Esophagus muscularis mucosa (tissue), 4 donors: ENCODE data around the gene ARL6IP1. TPM values are rescaled to one million over a fixed set of nuclear protein-coding genes. Genes with fewer than 3 reads are reported as not detected.

Source experiments
- DNase-seq: peaks from one replicate; pipeline ENCODE4 v3.0.0-alpha.2; 2017; ENCODE audit errors: extremely low spot score
- H3K27ac ChIP-seq, 4 donors: fragments of 200-600 bp; sonication (generic); replicated peaks in 1 of 4; 1 replicate in 3 of 4; 2 replicates in 1 of 4; pipeline ENCODE4 v1.5.1; 2016 to 2019; ENCODE audit warnings: mild to moderate bottlenecking in 1 of 4
- H3K27me3 ChIP-seq, 4 donors: fragments of 200-600 bp; sonication (generic); one replicate each; pipeline versions ENCODE4 v1.5.1 to v1.6.0; 2016 to 2019
- H3K36me3 ChIP-seq, 4 donors: fragments of 200-600 bp; sonication (generic); one replicate each; pipeline ENCODE4 v1.5.1; 2016 to 2019
- H3K4me1 ChIP-seq, 4 donors: fragments of 200-600 bp; sonication (generic); one replicate each; pipeline ENCODE4 v1.5.1; 2016 to 2019
- H3K4me3 ChIP-seq, 4 donors: fragments of 200-600 bp; sonication (generic); 1 replicate in 2 of 4; 2 replicates in 2 of 4; pipeline ENCODE4 v1.5.1; 2016 to 2019; ENCODE audit warnings: mild to moderate bottlenecking in 4 of 4, moderate library complexity in 1 of 4
- H3K9me3 ChIP-seq, 4 donors: fragments of 200-600 bp; sonication (generic); 1 replicate in 3 of 4; 2 replicates in 1 of 4; pipeline ENCODE4 v1.5.1; 2016 to 2019
- EP300 ChIP-seq: sonication (generic); formaldehyde crosslinking; IDR thresholded peaks from one replicate; pipeline ENCODE4 v1.6.1; 2017; ENCODE audit warnings: antibody characterized with exemption
- POLR2A ChIP-seq: fragments of 450-650 bp; IDR thresholded peaks from one replicate; pipeline ENCODE4 v1.6.1; 2017; ENCODE audit warnings: antibody characterized with exemption, moderate library complexity, mild to moderate bottlenecking, low read depth
- POLR2AphosphoS5 ChIP-seq, 2 donors: sonication (generic); formaldehyde crosslinking; IDR thresholded peaks; one replicate each; pipeline ENCODE4 v1.6.1; 2017; ENCODE audit warnings: antibody characterized with exemption in 2 of 2
- WGBS: methylation state at CpG from one replicate; pipeline ENCODE4 v1.1.5; 2018; 5-methylcytosine and 5-hydroxymethylcytosine counted together
- intact Hi-C: fragments of 100-400 bp; cut with DNase I; formaldehyde crosslinking; loops from one replicate; pipeline ENCODE4 v1.15.1; 2023
- total RNA-seq, 4 donors: library from RNA; depleted of rRNA; stranded (reverse); fragments of >200 nt; gene quantifications; one replicate each; pipeline versions ENCODE4 v1.1.0 to v1.2.1, GENCODE V29; 2016
- TF ChIP-seq, protein P1 (sequence below), 3 experiments: fragments of 200-600 bp in 2 of 3; fragments of 450-650 bp in 1 of 3; sonication (generic) in 2 of 3; IDR thresholded peaks; one replicate each; pipeline ENCODE4 v1.5.1; 2017 to 2019; ENCODE audit warnings: antibody characterized with exemption in 3 of 3, mild to moderate bottlenecking in 2 of 3, moderate library complexity in 1 of 3

The ARL6IP1 gene
- total RNA-seq, 4 donors from 2014 or later = 53.4 to 146 (median 91.2) TPM

DNA sequence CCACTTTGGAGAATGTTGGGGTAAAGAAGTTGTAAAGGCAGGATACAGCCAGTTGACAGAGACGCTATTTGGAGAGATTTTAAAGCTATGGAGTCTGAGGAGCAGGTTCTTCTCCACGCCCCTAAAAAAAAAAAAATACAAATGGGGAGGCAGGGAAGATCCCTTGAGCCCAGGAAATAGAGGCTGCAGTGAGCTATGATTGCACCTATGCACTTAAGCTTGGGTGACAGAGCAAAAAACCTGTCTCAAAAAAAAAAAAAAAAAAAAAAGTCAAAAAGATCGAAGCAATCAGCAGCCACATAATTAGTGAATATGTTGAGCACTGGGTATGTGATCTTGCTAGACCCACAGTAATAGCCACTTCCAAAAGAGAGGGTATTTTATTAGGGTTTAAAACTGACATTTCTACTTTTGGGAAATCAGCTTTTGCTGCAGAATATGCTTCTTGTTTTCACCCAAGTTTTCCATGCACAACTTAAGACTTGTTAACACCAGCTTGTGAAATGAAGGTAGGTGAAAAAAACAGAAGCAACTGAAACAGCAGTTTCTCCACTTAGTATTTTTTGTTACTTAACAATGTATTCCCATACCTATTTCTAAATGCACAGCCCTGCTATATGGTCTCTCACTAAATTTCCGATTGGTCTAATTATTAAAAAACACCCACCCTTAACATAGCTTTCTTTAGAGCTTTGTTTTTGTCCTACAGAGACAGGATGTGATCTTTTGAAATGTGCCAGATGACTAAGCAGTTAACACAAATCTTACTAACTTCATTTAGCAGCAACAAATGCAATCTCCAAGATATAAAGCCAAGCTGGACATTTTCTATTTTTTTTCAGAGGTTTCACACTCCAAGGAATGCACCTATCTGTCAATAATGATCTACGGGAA, 2.5 kb upstream of the ARL6IP1 start:
- Histone ChIP-seq H3K4me1 (peaks cover 25 to 50% (median 41%) of the 10 kb centered on the region in 4 donors), H3K9me3 (no peaks in the 10 kb centered on the region), H3K27me3 (no peaks in the 10 kb centered on the region), H3K27ac (peak overlapping the region; percentile 17 to 48 (median 36)), H3K36me3 (peaks cover 11 to 30% (median 16%) of the 10 kb centered on the region in 4 donors), H3K4me3 (no peak overlapping the region)
- WGBS = 59% methylated on average over 5 of the region's 5 CpGs
- intact Hi-C loops = no loop called here
- no peak for DNase-seq
- no peak for TF ChIP-seq POLR2A
- TF ChIP-seq EP300 = no peak

DNA sequence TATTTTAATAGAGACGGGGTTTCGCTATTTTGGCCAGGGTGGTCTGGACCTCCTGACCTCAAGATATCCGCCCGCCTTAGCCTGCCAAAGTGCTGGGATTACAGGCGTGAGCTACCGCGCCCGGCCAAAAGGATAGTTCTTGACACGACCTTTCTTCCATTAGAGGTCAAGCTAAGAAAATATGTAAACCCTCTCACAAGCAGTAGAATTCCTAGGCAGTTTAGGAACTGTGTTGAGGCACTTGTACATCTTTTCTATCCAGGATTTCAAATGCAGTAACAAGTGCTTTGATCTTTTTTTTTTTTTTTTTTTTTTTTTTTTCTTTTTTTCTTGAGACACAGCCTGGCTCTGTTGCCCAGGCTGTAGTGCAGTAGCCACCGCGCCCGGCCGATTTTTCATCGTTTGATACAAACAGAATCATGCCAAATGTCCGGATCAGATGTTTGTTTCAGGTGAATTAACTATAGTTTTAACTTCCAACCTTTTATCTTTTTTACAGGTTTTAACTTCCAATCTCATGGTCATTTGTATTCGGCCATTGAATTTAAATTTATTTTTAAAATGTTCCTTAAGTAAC, 1.5 kb upstream of the ARL6IP1 start:
- WGBS = 92% methylated on average over 16 of the region's 16 CpGs
- H3K9me3 ChIP-seq = no peaks in the 10 kb centered on the region
- TF ChIP-seq, protein P1, sequence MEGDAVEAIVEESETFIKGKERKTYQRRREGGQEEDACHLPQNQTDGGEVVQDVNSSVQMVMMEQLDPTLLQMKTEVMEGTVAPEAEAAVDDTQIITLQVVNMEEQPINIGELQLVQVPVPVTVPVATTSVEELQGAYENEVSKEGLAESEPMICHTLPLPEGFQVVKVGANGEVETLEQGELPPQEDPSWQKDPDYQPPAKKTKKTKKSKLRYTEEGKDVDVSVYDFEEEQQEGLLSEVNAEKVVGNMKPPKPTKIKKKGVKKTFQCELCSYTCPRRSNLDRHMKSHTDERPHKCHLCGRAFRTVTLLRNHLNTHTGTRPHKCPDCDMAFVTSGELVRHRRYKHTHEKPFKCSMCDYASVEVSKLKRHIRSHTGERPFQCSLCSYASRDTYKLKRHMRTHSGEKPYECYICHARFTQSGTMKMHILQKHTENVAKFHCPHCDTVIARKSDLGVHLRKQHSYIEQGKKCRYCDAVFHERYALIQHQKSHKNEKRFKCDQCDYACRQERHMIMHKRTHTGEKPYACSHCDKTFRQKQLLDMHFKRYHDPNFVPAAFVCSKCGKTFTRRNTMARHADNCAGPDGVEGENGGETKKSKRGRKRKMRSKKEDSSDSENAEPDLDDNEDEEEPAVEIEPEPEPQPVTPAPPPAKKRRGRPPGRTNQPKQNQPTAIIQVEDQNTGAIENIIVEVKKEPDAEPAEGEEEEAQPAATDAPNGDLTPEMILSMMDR (IDR thresholded peaks at IDR 0.05) = no peak
- TF ChIP-seq POLR2AphosphoS5 (IDR thresholded peaks at IDR 0.05) (no peak), EP300 (no peak), POLR2A (no peak)
- peaks cover 1 to 27% (median 10%) of the 10 kb centered on the region in 4 donors for H3K36me3 ChIP-seq
- H3K4me3 ChIP-seq = no peak overlapping the region
- H3K4me1 ChIP-seq = peaks cover 28 to 55% (median 47%) of the 10 kb centered on the region in 4 donors
- H3K27me3 ChIP-seq = no peaks in the 10 kb centered on the region
- intact Hi-C loops = no loop called here
- no peak for DNase-seq
- H3K27ac ChIP-seq = peak overlapping the region; percentile 84 to 95 (median 91)

DNA sequence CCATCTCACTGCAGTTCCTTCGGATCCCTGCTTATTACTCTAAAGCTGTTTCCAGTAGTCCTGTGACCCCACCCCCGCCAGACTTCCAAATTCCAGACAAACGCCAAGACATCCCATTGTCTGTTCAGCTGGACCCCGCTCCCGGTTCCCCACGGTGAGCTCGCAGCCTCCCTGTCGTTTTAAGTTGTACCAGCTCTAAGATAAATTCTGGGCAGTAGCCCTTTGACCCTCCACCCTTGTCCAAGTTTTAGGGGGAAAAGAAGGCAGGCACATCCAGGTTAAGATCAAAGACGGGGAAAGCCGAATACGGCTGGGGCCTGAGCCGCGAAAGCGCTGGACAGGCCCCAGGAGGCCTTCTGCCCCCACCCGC, 589 bp downstream of the ARL6IP1 start:
- intact Hi-C loops = loop anchor here (2.0 kb wide), 1 partner anchor 168 kb away; no protein-coding TSS in a partner anchor
- Histone ChIP-seq H3K27ac (peak overlapping the region; percentile 84 to 95 (median 90)), H3K4me1 (peaks cover 28 to 58% (median 47%) of the 10 kb centered on the region in 4 donors), H3K4me3 (peak overlapping the region; percentile 75 to 97 (median 84)), H3K36me3 (peaks cover 2 to 31% (median 16%) of the 10 kb centered on the region in 4 donors), H3K9me3 (no peaks in the 10 kb centered on the region), H3K27me3 (no peaks in the 10 kb centered on the region)
- WGBS = 0% methylated on average over 6 of the region's 15 CpGs
- no peak for DNase-seq
- TF ChIP-seq, protein P1 (IDR thresholded peaks at IDR 0.05) = no peak
- no peak for TF ChIP-seq EP300
- no peak for TF ChIP-seq POLR2AphosphoS5 (IDR thresholded peaks at IDR 0.05)

DNA sequence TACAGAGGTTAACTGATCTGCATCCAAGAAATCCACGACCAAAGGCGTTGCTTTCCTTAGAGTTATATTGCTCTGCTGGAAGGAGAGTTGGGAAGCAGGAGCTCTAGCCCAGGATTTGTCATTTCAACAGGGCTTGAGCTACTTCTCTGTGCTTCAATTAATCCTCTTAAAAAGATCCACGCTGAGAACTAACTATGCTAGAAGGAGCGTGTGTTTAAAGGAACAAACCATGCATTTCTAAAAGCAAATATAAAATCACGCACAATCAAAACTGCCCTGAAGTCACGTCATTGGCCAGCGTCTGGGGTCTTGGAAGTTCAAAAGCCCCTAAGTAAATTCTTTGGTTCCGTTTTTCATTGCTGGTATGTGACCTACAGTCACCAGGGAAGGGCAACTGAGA, 1.1 kb downstream of the ARL6IP1 start:
- TF ChIP-seq EP300 (no peak), POLR2AphosphoS5 (IDR thresholded peaks at IDR 0.05) (no peak), POLR2A (no peak)
- TF ChIP-seq, protein P1 (IDR thresholded peaks at IDR 0.05) = no peak
- intact Hi-C loops = loop anchor here (2.0 kb wide), 1 partner anchor 169 kb away; no protein-coding TSS in a partner anchor
- H3K27me3 ChIP-seq = no peaks in the 10 kb centered on the region
- peak overlapping the region; percentile 84 to 95 (median 90) for H3K27ac ChIP-seq
- H3K36me3 ChIP-seq = peaks cover 6 to 32% (median 19%) of the 10 kb centered on the region in 4 donors
- H3K4me3 ChIP-seq = peak overlapping the region; percentile 75 to 97 (median 84)
- DNase-seq = no peak
- WGBS = 4% methylated on average over 8 of the region's 8 CpGs
- H3K9me3 ChIP-seq = no peaks in the 10 kb centered on the region
- H3K4me1 ChIP-seq = peaks cover 28 to 58% (median 47%) of the 10 kb centered on the region in 4 donors

DNA sequence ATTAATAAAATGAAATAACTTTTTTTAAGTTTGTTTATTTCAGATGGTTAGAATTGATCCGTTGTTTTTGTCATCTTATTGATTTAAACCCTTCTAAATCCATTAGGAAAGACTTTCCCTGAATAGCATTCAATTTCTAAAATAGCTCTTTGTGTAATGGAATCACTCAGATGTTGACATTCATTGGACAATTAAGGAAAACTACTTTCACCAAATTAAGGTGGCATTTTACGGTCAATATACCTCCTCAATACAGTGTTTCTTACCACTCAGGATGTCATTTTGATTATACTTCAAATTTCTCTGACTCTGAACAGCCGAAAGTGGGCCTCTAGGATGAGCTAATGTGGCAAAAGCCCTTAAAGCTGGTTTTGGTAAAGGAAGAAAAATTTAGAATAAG, 1.8 kb downstream of the ARL6IP1 start:
- WGBS = 67% methylated on average over 3 of the region's 3 CpGs
- DNase-seq = no peak
- H3K4me1 ChIP-seq = peaks cover 28 to 54% (median 44%) of the 10 kb centered on the region in 4 donors
- no peaks in the 10 kb centered on the region for H3K9me3 ChIP-seq
- no peaks in the 10 kb centered on the region for H3K27me3 ChIP-seq
- intact Hi-C loops = loop anchor here (10.0 kb wide), 1 partner anchor 725 kb away; the partner anchor contains the start of genes CCP110 and GDE1
- peak overlapping the region in 1 of 4 donors; percentile 30 for H3K27ac ChIP-seq
- peaks cover 8 to 40% (median 26%) of the 10 kb centered on the region in 4 donors for H3K36me3 ChIP-seq
- H3K4me3 ChIP-seq = peak overlapping the region in 3 of 4 donors; percentile 81 to 97 (median 87)
- TF ChIP-seq POLR2AphosphoS5 (IDR thresholded peaks at IDR 0.05) (no peak), POLR2A (no peak), EP300 (no peak)
- TF ChIP-seq, protein P1 (IDR thresholded peaks at IDR 0.05) = no peak
